ENCODE measurements around the gene NAT8L.
A peak's percentile ranks its signal among the peaks of the same experiment; 100 is the strongest.

Gene NAT8L

DNA sequence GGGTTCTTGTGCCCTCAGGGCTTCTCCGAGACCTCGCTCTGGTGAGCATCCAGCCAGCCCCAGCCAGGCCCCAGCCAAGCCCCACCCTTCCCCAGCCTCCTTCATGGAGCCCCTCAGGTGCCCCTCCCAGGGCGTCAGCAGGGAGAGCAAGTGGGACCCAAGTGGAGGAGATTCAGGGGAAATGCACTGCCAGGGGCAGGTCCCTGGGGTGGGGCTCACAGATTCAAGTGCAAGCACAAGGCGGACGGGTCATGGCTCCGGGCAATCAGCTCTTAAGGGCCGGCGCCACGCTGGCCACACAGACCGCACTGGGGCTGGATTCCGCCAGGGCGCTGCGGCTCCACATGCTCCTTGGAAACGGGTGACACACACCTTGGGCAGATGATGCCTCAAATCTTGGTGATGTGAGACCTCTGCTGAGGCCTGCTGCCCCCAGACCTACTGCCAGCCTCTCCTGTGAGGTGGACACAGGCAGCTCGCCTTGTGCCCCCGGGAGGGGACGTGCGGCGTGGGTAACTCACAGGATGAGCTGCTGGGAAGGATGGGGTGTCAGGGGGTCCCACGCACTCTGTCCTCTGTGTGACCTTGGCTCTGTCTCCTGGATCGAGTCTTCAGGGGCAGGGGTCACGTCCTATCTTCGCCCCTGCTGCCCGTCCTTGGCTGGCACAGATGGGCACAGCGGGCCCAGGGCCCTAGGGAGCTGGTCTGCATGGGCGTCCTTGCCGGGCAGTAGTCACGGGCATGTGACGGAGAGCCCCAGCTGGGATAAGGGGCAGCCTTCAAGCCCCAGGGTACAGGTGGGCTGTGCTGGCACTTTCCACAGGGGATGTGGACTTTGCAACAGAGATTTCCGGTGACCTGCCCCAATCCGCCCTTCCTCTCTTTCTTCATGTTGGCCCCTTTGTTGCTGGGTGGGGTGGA lies 17.1 kb downstream of the NAT8L start:
- DNase-seq (ENCODE audit: low spot score): no peak

GRCh38 chr4:2076908-2077536 lies 17.9 kb downstream of the NAT8L start:
- DNase-seq (ENCODE audit: low spot score): no peak

GRCh38 chr4:2077537-2078460 lies 18.7 kb downstream of the NAT8L start:
- no peak for DNase-seq (ENCODE audit: low spot score)

GRCh38 chr4:2078584-2078983 lies 19.5 kb downstream of the NAT8L start:
- no peak for DNase-seq (ENCODE audit: low spot score)

GRCh38 chr4:2079006-2079405 lies 19.9 kb downstream of the NAT8L start:
- no peak for DNase-seq (ENCODE audit: low spot score)

- DNase-seq (ENCODE audit: low spot score): no peak
Observed at GRCh38 chr4:2079926-2080325, 20.8 kb downstream of the NAT8L start.

DNA sequence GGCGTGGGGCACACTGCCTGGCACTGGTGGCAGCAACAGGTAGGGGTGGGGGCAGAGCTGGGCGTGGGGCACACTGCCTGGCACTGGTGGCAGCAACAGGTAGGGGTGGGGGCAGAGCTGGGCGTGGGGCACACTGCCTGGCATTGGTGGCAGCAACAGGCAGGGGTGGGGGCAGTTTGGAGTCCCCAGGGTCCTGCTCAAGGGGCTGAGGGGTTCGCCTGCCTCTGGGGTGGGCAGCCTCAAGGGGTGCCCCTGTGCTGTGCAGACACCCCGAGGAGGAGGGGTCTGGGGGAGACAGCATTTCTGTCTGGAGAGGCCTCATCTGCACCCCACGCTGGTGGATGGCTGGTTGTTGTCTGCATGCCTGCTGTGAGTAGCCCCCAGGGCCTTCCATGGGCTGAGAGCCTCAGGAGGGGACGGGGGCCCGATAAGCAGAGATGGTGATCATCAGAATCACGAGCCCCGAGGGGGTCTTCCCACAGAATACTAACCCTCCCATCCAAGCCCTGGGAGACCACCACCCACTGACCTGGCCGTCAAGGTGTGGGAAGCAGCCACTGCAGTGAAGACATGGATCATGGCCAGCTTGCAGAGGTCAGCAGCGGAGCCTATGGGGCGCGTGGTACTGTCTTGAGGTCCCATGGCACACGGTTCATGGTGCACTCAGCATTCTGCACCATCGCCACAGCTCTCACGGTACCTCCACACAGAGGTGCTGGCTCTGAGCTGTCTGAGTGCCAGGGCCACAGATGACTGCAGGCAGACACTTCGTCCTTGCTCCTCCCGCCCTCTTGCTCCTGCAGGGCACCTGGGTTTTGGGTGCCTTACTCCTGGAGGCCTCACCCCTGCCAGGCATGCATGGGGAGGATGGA lies 21.5 kb downstream of the NAT8L start:
- DNase-seq (ENCODE audit: low spot score): no peak

DNA sequence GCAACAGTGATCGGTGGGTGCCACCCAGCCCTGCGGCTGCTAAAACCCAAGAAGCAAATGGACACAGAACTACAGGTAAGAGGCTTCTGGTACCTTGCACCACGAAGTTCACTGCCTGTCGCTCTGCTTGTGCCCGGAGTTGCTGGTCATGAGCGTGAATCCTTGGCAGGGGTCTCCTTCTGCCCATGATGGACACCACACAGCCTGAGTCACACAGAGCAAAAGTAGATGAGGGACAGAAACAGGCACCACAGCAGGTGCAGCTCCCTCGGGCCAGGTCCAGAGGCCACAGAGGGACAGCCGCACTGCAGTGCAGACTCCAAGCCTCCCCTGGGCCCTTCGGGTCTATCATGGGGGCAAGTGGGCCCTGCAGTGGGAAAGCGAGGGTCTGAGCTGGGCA lies 22.4 kb downstream of the NAT8L start:
- no peak for DNase-seq (ENCODE audit: low spot score)

- no peak for DNase-seq (ENCODE audit: low spot score)
Observed at GRCh38 chr4:2082118-2082517, 23.0 kb downstream of the NAT8L start.

- DNase-seq (ENCODE audit: low spot score): no peak
Observed at GRCh38 chr4:2082627-2083026, 23.5 kb downstream of the NAT8L start.

- no peak for DNase-seq (ENCODE audit: low spot score)
Observed at GRCh38 chr4:2083116-2083825, 24.1 kb downstream of the NAT8L start.

DNA sequence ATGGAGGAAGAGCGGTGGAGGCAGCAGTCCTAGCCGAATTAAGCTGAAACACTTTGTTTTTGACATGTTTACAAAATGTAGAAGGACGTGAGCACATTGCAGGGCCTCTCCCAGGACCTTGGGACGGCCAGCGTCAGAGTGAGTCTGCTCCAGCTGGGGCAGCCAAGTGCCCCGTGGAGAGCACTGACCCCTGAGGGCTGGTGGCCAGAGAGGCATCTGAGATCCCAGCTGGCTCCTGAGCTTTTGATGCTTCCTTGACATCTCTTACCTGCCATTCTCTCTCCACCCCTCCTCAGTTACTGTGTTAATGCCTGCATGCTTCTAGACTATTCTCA lies 24.7 kb downstream of the NAT8L start:
- peak; percentile 66 for DNase-seq (ENCODE audit: low spot score)

DNA sequence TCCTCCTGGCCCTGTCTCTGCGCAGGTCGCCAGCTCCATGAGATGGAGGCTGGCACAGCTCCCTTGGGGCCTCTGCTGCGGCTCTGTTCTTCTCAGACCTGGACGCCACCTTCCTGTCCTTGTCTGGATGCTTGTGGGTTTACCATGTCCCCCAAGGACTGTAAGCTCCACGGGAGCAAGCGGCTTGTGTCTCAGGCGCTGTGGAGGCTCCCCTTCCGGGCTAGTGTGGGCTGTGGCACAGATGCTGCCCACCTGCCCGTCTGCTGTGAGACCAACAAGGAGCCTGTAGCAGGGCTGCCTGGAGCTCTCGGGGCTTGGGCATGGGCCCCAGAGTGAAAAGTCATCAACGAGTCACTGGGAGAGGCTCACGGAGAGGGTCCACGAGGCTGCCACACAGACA lies 25.2 kb downstream of the NAT8L start:
- no peak for DNase-seq (ENCODE audit: low spot score)

- no peak for DNase-seq (ENCODE audit: low spot score)
Observed at GRCh38 chr4:2085496-2085901, 26.4 kb downstream of the NAT8L start.

DNA sequence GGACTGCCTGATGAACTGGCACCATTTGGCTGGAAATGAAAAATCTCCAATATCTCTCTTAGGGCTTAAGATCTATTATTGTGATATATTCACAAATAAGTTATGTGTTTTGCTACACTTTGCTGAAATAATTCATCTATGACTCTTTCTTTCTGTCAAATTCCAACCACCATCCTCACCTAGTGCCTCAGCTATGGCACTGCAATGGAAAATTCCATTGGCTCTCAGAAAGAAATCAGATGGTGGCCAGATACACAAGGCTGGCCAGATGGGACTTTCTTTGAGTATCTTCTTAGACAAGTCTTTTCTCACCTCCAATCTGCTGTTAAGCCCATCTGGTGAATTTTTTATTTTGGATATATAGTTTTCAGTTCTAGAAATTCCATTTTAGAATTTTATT lies 28.0 kb downstream of the NAT8L start:
- no peak for DNase-seq (ENCODE audit: low spot score)

GRCh38 chr4:2089222-2089621 lies 30.1 kb downstream of the NAT8L start:
- DNase-seq (ENCODE audit: low spot score): no peak

GRCh38 chr4:2090642-2091041 lies 31.5 kb downstream of the NAT8L start:
- DNase-seq (ENCODE audit: low spot score): no peak

DNA sequence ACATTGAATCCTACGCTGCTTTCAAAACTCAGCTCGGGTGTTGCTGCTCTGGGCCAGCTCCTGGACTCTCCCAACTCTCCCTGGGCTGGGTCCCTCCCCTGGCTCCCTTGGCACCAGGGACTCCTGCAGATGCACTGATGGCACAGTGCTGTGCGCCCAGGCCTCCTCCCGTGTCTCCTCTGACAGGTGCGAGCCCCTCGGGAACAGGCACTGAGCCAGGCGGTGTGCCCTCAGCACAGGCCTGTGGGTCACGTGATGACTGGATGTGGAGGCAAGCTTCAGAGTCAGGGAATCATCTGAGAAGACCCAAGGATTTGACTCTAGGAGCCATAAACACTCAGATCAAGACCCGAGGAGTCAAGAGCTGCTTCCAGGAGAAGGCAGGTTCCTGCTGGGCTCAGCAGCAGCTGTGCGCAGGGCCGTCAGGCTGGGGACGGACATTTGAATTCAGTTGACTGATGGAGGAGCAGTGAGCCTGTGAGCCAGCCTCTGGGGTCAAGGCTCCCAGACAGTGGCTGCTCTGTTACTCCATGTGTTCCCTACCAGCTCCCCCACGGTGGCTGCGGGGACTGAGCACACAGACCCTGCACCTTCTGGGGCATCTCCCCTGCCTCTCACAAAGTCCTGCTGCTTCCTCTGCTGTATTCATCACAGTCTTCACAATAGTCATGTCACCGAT lies 33.0 kb downstream of the NAT8L start:
- DNase-seq (ENCODE audit: low spot score): no peak

GRCh38 chr4:2092669-2093053 lies 33.5 kb downstream of the NAT8L start:
- no peak for DNase-seq (ENCODE audit: low spot score)

DNA sequence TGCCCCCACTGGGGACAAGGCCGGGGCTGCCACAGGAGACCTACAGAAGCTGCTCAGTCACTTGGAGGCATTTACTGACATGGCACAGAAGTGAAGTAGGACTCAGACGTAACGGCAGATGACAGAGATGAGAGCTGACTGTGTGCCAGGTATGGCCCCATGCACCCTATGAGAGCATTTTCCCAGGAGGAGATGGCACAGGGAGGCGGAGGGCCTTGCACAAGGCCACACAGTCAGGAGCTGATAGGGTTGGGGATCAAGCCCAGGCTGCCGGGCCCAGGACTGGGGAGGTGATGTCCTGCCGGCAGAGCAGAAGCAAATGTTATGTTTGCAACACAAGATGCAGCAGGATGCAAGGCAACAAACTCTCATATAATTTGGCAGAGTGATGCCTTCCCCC lies 34.1 kb downstream of the NAT8L start:
- no peak for DNase-seq (ENCODE audit: low spot score)
